Measurements from ENCODE around the gene CCR1. TPM values are rescaled to one million over a fixed set of nuclear protein-coding genes. Genes with fewer than 3 reads are reported as not detected.

The CCR1 gene
- total RNA-seq, 1 donor = under 0.01 TPM

DNA sequence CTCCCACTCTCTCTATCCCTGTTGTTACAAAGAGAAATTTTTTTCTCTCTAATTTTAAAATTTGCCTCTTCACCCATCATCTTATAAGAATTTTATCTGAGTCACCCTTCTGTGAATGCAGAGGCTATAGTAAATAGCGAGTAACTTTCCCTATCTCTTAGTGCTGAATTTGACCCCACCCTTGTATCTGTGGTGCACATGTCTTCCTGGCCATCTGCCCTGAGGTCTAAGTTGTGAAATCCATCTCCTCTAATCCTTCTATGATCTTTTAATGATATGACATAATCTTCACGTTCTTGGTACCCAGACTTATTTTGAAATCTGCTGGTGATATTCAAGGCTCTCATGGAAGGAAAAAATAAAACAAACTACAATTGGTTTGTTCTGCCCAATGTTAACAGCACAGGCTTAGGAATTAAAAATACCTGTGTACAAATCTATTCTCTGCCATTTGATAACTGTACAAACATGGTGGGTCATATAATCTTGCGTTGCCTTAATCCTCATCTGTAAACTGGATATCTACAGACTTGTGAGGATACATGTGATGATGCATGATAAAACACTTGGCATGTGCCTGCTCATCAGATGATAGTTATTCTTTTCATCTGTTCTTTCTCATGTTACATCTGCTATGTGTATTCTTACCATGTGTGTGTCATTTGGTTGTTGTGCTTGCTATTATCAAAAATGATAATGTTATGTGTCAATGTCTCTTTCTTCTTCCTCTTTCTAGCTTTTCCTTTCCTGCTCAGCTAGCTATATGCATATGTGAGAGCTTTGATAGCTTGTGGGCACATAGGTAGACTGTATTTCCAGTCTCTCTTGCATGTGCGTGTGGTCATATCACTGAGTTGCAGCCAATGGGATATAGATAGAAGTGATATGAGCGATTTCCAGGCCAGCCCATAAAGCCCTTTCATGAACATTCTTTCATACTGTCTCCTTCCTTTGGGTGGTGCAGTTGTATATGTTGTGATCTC is 20.4 kb upstream of the CCR1 start:
- DNase-seq (ENCODE audit: low read depth) = peak; percentile 95
- no peak overlapping the region for H3K4me3 ChIP-seq (ENCODE audit: low read depth, low read length)
- TF ChIP-seq, protein P1, sequence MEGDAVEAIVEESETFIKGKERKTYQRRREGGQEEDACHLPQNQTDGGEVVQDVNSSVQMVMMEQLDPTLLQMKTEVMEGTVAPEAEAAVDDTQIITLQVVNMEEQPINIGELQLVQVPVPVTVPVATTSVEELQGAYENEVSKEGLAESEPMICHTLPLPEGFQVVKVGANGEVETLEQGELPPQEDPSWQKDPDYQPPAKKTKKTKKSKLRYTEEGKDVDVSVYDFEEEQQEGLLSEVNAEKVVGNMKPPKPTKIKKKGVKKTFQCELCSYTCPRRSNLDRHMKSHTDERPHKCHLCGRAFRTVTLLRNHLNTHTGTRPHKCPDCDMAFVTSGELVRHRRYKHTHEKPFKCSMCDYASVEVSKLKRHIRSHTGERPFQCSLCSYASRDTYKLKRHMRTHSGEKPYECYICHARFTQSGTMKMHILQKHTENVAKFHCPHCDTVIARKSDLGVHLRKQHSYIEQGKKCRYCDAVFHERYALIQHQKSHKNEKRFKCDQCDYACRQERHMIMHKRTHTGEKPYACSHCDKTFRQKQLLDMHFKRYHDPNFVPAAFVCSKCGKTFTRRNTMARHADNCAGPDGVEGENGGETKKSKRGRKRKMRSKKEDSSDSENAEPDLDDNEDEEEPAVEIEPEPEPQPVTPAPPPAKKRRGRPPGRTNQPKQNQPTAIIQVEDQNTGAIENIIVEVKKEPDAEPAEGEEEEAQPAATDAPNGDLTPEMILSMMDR (IDR thresholded peaks at IDR 0.05; ENCODE audit: insufficient read depth, low read depth, low read length) = no peak

DNA sequence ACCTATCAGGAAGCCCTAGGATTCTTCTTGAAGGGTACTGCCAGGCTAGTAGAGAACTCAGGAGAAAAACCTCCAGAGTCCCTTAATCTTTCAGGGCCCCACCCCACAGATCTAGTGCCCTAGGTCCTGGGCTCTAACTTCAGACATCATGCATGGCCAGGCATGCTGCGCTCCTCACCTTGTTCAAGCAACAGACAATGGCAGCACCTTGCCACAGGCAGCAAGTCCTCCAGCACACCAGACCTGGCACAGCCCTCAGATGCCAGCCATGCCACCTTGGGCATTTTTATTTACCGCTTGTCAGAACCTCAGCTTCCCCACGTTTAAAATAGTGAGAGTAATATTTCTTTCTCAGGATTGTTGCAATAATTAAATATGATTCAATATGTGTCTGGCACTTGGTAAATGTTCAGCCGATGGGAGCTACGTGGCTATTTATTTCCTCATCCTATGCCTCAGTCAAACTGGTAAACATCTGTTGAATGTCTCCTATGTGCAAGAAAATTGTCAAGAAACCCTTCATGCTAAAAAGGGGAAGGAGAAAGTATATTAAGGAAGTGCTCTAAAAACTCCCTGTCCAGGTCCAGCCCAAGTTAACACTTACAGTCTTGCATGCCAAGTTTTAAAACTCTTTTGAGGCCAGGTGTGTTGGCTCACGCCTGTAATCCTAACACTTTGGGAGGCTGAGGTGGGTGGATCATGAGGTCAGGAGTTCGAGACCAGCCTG is 14.5 kb upstream of the CCR1 start:
- H3K4me3 ChIP-seq (ENCODE audit: low read depth, low read length) = no peak overlapping the region
- DNase-seq (ENCODE audit: low read depth) = peak; percentile 12
- TF ChIP-seq, protein P1 (IDR thresholded peaks at IDR 0.05; ENCODE audit: insufficient read depth, low read depth, low read length) = no peak

DNA sequence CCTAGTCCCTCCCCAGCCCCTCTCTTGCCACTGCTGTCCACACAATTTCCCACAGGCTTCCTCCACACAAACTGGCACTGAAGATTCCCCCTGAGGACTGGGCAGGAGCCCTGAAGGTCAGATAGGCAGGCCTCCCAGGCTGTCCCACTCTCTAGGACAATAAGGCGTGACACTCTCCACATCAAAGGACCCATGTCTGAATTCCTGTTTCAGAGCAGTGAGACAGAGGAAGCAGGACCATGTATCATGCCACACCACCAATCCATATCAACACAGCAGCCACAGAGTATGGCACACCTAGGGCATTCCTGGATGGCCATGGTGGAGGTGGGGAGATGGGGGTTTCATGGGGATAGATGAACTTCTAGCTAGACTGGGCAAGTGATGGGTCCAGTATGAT is 13.8 kb upstream of the CCR1 start:
- DNase-seq (ENCODE audit: low read depth) = no peak
- no peak overlapping the region for H3K4me3 ChIP-seq (ENCODE audit: low read depth, low read length)
- TF ChIP-seq, protein P1 (IDR thresholded peaks at IDR 0.05; ENCODE audit: insufficient read depth, low read depth, low read length) = no peak

DNA sequence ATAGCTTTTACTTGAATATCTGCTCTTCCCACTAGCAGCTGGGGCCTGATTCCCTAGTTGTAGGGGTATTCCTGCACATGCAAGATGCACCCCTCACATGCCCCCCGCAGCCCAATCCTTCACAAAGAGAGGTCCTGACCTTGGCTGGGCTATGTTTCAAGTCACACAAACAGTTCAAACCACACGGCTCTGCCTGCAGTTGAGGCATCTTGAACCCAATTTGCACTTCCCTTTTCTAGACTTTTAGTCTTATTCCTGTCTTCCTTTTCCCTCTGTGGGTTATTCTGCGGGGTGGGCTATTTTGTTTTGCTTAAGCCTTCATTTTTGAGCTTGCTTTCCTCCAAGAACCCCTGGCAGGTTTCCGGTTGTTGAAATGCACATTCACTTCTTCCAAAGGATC is 13.3 kb upstream of the CCR1 start:
- DNase-seq (ENCODE audit: low read depth) = no peak
- H3K4me3 ChIP-seq (ENCODE audit: low read depth, low read length) = no peak overlapping the region
- TF ChIP-seq, protein P1 (IDR thresholded peaks at IDR 0.05; ENCODE audit: insufficient read depth, low read depth, low read length) = no peak

DNA sequence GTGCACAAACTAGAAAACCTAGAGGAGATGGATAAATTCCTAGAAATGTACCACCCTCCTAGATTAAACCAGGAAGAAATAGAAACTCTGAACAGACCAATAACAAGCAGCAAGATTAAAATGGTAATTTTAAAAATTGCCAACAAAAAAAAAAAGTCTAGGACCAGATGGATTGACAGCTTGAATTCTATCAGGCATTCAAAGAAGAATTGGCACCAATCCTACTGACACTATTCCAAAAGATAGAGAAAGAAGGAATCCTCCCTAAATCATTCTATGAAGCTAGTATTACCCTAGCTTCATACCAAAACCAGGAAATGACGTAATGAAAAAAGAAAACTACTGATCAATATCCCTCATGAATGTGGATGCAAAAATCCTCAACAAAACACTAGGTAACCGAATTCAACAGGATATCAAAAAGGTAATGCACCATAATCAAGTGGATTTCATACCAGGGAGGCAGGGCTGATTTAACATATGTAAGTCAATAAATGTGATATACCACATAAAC is 10.1 kb upstream of the CCR1 start:
- TF ChIP-seq, protein P1 (IDR thresholded peaks at IDR 0.05; ENCODE audit: insufficient read depth, low read depth, low read length) = no peak
- DNase-seq (ENCODE audit: low read depth) = no peak

DNA sequence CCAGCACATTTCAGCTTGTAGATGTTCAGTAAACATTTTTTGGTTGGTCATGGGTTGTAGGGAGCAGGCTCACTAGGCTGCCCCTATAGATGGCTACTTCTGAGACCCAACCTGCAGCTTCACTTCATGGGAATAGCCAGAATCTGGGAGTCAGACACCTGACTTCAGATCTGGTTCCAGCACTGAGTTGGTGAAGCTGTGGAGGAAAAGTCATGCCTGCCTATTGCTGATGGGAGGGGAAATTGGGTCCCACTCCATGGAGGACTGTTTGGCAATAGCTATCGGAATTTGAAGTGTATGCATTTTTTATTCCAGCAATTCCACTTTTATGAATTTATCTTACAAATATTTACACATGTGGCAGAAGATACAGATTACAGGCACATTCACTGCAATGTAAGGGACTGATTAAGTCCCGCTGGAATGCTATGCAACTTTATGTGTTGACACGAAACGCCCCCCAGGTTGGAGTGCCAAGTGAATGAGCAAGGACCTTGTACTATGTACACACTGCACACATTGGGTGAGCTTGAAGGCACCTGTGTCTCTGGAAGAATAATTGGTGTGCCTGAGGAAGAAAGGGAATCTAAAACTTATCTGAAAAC is 7.8 kb upstream of the CCR1 start:
- TF ChIP-seq, protein P1 (IDR thresholded peaks at IDR 0.05; ENCODE audit: insufficient read depth, low read depth, low read length) = no peak
- peak; percentile 67 for DNase-seq (ENCODE audit: low read depth)
- no peak overlapping the region for H3K4me3 ChIP-seq (ENCODE audit: low read depth, low read length)

More for the DNA sequence above, 10.1 kb upstream of the CCR1 start:
- H3K4me3 ChIP-seq (ENCODE audit: low read depth, low read length) = no peak overlapping the region
